Activated CD4-positive, alpha-beta T cell treated with anti-CD3 and anti-CD28 coated beads, Interleukin-2, amount 50 U/mL, for 4 hours (primary cell): ENCODE measurements around the gene SPAG7.

Experiments
- DNase-seq, 2 experiments: peaks; one replicate each; pipeline ENCODE4 v3.0.0-alpha.2; 2020

Gene SPAG7

GRCh38 chr17:4973256-4974114, 5.9 kb upstream of the SPAG7 start:
- DNase-seq: no peak

- DNase-seq: no peak
These were observed 5.1 kb upstream of the SPAG7 start for GRCh38 chr17:4972752-4973151.

- no peak for DNase-seq
These were observed 4.7 kb upstream of the SPAG7 start for GRCh38 chr17:4972322-4972721.

DNA sequence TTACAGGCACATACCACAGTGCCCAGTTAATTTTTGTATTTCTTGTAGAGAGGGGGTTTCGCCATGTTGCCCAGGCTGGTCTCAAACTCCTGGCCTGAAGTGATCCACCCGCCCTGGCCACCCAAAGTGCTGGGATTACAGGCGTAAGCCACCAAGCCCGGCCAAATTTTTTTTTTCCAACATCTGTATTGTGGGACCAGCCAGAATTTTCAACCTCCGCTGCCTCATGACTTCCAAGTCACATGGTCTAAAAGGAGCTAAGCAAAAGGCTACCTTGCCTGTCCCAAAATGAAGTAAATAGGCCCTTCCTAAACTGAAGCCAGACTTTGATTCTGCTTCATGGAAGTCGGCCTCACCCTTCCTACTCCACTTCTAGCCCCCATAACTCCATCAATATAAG, 4.2 kb upstream of the SPAG7 start:
- DNase-seq: no peak

- DNase-seq: no peak
These were observed 2.7 kb upstream of the SPAG7 start for GRCh38 chr17:4970273-4970672.

- no peak for DNase-seq
These were observed 2.0 kb upstream of the SPAG7 start for GRCh38 chr17:4969551-4970173.

DNA sequence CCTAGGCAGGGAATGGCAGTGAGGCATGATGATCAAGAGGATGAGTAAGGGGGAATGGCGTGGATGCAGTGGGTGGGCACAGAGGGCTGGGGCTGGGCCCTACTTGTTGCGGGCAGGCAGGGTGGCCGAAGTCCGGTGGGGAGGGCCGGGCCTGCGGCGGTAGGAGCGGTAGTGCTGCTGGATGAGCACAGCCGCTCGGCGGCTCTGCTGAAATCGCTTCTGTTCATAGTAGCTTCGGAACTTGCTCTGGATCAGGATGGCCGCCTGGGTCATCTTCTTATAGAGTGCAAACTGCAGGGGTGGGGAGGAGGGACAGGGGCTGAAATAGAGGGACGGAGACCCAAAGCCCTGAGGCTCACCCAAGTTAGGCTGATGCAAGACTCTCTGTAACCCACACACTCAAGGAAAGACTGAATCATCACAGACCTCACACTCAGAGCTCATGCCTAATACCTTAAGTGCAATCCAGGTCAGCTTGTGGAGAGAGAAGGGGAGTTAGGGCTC, 1.5 kb upstream of the SPAG7 start:
- peak in 1 of 2 experiments; percentile 38 for DNase-seq

- DNase-seq: peak in 1 of 2 experiments; percentile 21
These were observed 949 bp upstream of the SPAG7 start for GRCh38 chr17:4968486-4969046.

GRCh38 chr17:4966844-4967538, 626 bp downstream of the SPAG7 start:
- peak; percentile 91 for DNase-seq

GRCh38 chr17:4965311-4965986, 2.2 kb downstream of the SPAG7 start:
- DNase-seq: no peak

DNA sequence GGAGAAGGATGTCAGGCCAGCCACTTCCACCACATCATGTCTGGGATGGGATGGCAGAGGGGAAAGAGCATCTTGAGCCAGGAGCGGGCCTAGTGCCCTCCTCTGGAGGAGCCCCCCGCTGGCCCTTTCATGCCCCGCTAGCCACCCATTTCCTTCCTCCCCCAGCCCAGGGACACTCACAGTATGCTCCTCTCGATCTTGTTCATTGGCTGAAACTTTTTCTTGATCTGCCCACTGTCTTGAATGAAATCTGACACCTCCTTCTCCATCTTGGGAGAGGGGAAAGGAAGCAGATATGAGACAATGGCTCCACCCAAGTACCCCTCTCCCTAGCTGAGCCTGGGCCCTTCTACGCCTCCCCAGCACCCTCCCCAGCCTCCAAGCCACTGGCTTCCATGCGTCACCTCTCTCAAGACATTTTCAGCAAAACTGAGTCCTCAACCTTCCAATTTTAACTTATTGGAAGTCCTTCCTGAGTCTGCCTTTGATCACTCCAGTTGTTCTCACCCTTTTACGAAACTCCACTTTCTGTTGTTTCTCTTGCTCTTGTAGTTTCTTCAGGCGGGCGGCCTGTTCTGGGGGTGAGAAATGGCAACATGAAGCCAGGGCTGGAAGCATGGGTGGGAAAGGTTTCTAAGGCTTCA, 7.2 kb downstream of the SPAG7 start:
- no peak for DNase-seq

DNA sequence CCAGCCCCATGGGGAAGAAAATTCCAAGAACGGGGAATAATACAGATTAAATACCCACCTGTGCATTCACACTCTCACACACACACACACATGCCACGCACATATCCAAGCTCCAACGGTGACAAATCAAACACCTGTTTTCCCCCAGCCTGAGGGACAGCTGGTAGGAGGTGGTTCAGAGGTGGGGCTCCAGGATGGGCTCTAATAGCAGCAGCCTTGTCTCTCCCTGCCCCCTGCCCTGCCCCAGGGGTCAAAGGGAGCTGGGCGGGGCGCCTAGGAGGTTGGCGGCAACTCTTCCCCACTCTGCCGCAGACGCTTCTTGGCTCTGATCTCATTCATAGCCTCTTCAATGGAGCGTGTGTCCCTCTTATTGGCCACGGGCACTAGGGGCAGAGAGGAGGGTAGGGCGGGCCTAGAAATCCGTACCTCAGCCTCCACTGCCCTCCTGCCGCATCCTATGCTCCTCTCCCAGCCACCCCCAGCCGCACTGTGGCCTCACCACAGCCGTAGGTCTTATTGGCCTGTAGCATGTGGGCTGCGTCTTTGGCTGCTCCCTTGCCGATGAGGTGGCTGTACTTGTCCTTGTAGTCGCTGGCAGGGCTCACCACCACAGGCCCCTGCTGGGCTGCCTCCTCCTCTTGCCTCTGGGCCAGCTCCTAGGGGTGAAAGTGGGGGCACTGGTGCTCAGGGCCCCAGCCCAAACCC, 8.2 kb downstream of the SPAG7 start:
- DNase-seq: no peak

- DNase-seq: no peak
These were observed 9.5 kb downstream of the SPAG7 start for GRCh38 chr17:4958102-4958501.

DNA sequence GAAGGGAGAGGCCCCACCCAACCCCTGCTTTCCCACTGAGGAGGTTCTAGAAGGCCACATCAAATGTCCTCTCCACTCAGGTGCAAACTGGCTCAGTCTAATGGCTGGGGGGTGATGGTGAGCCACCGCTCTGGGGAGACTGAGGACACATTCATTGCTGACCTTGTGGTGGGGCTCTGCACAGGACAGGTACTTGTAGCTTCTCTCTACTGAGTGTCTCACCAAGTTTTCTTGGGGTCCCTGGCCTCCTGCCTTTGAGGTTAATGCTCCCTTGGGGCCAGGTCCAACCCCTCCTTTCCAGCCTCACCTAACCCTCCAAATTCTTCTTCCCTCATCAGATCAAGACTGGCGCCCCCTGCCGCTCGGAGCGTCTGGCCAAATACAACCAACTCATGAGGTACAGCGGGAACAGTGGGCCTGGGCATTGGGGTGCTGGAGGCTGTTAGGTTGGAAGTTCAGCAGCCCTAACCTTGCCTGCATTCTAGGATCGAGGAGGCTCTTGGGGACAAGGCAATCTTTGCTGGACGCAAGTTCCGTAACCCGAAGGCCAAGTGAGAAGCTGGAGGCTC, 11.0 kb downstream of the SPAG7 start:
- peak in 1 of 2 experiments; percentile 43 for DNase-seq

GRCh38 chr17:4955091-4955490, 12.5 kb downstream of the SPAG7 start:
- no peak for DNase-seq

GRCh38 chr17:4953451-4953961, 14.1 kb downstream of the SPAG7 start:
- DNase-seq: no peak

- no peak for DNase-seq
These were observed 16.1 kb downstream of the SPAG7 start for GRCh38 chr17:4951486-4951885.

- DNase-seq: no peak
These were observed 16.8 kb downstream of the SPAG7 start, which contains the start of gene ENO3 for GRCh38 chr17:4950746-4951204. Gene ENO3, plus strand, starts transcription at chr17:4951119. Its CDS starts 711 bp downstream, at chr17:4951830.

DNA sequence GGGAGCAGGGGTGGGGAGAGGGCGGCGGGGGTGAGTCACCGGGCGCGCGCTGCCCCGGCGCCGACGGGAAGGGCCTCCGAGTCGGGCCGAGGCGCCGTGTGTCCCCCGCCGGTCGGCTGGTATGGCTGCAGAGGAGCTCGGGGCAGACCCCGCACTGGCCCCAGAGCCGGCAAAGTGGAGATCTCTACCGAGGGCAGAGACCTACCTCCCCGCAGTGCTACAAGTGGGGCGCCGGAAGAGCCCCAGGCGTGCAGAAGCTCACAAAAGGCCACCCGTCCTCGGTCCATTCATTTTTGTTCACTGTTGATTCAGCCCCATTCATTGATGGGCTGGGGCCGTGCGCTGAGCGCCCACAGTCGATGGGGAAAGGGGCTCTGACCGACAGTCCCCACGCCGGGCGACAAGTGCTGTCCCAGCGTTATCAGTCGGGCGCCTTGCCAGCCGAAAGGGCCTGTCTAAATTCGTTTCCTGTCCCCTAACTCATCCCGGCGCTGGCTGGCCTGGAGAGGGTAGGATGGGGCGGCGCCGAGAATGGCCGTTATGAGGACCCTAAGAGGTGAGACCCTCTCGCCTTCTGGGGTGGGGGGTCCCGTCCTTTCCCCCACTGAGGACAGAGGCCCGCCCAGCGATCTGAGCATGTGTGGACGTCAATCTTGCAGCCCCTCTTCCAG, 17.4 kb downstream of the SPAG7 start:
- no peak for DNase-seq
